TTC549 (cell line): Measurements from ENCODE around the gene DAPL1.

Experiments used
- FAIRE-seq: peaks from 2 replicates; lab custom pipeline; 2012; peaks lifted over from hg19 to GRCh38; lab: Jason Lieb, UNC

The DAPL1 gene, protein sequence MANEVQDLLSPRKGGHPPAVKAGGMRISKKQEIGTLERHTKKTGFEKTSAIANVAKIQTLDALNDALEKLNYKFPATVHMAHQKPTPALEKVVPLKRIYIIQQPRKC

DNA sequence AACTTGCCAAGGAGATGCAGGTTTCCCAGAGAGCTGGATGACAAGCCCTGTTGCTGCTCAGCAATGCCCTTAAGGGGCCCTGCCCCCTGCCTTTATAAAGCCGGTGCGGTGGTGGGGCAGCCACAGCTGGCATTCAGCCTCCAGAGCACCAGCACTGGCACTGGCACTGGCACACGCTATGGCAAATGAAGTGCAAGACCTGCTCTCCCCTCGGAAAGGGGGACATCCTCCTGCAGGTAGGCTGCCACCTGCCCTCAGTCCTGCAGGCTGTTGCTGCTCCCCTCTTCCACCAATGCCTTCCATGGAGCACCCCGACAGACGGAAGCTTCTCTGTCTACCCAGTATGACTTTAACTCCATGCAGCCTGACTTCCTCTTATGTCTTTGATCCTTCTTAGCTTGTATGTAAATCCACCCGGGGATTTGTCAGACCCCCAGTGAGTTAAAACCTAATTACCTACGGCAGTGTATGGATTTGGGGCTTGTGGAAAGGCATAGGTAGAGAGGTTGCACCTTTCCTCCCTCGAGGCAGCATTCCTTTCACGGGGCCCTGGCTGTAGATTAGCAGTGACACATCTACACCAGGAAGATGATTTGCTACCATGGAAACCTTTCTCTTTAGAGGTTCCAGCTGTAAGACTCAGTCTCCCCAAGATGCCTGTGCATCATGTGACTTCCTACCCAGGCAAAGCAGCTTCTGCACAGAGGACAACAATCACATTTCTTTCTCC, at the start of gene DAPL1:
DAPL1 (plus strand) TSS at position 123 of the 730 bp plus-strand sequence; CDS start at position 179, 56 bp downstream.
- FAIRE-seq, result no peak

DNA sequence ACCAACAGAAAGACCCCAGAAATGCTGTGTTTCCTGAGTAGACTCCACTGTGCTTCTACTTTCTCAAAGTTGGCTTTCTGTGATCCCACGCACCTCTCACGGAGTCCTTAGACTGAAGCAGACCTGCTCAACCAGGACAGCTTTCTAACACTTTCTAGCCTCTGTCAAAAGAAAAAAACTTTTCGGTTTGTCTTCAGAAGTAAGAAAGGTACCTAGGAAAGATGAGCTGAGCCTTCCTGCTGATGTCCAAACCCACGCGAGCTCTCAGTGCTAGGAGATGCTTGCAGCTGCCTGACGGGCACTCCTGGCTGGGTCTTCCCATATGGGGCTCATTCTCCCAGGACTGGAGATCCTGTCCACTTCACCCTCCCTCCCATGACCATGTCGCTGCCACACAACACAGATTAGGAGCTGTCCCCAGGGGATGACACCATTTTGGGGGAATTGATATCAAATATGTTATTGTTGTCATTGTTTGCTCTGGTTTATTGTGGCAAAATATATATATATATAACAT, 49.2 kb upstream of the DAPL1 start:
- no peak for FAIRE-seq

DNA sequence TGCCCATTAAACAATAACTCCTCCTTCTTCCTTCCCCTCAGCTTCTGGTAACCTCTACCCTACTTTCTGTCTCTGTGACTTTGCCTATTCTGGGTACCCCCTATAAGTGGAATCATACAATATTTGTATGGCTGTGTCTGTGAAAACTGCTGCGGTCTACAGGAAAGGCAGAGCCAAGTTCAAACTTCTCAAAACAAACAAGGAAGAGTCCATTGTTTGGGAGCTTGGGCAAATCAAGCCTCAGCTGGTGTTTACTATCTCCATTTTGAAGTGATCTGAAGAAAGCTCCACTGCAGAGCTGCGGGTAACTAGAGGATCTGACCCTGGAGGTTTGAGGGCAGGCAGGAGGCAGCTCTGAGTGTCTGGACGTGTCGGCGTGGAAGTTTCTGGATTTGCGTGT, 48.6 kb upstream of the DAPL1 start:
- FAIRE-seq, result no peak

DNA sequence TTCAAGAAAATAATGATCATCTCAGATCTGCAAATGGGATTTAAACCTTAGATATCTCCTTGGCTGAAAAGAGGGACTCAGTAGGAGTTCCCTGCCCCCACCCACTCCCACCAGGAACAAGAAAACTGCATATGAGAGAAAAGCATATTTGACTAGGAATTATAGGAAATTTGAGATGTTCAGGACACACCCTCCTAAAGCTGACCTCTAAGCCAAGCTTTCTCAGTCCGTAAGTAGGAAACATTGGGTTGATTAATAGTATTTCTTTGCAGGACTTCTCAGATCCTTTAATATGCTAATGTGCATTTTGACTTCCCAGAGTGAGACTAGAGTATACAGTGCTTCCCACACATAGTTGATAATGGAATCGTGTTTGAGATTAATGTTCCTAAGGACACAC, 47.8 kb upstream of the DAPL1 start:
- FAIRE-seq, result no peak

DNA sequence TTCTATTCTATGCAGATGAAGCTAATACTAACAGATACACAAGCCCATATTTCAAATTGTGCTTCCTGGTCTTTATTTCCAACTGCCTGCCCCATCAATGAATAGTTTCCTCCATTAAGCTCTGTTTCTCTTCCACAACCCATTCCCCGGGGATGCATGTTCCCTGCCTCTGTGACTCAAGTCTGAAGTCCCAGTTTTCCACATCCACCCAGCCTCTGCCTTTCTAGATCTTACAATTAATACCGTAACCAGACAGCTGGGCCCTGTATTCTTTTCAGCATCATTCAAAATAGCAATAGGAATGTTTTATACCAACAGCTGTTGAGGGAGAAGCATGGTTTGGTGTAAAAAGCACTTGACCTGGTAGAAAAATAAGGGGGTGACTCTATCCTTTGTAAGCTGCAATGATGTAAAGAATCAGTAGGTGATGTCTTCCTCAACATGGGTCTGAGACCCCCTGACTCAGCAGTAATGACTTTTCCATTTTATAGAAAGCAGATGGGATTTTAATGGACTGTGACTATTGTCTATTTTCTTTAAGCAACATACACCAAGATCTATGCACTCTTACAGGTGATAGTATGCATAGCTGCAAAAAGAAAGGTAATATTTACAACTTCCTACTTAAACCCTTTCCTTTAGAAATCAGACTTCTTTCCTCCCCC, 46.1 kb upstream of the DAPL1 start:
- FAIRE-seq, result no peak

DNA sequence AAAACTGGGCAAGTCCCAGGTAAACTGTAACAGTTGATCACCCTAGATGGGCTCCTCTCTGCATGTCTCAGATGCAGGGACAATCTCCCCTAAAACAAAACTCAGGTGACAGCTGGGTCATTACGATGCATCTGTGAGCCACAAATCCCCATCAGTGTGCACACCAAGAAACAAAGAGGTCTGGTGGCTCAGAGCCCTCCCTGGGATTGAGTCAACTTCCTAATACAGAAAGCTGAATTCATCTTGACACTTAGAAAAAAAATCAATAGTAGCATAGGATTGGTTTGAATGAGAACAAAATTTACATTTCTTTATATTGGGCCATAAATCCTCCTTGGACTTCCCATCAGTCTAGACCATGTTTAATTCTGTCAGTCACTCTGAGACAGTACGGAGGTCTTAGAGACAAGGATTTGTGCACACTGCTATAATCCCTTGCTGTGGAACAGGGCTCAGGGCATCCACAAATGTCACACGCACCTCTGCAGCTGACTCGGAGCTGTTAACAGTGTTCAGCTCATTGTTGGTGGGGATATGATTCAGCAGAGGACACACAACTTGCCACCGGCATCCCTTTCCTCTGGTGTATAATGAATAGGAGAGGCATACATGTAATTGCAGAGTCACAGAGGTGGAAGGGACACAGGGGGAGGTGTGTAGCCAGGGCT, 44.5 kb upstream of the DAPL1 start:
- no peak for FAIRE-seq

DNA sequence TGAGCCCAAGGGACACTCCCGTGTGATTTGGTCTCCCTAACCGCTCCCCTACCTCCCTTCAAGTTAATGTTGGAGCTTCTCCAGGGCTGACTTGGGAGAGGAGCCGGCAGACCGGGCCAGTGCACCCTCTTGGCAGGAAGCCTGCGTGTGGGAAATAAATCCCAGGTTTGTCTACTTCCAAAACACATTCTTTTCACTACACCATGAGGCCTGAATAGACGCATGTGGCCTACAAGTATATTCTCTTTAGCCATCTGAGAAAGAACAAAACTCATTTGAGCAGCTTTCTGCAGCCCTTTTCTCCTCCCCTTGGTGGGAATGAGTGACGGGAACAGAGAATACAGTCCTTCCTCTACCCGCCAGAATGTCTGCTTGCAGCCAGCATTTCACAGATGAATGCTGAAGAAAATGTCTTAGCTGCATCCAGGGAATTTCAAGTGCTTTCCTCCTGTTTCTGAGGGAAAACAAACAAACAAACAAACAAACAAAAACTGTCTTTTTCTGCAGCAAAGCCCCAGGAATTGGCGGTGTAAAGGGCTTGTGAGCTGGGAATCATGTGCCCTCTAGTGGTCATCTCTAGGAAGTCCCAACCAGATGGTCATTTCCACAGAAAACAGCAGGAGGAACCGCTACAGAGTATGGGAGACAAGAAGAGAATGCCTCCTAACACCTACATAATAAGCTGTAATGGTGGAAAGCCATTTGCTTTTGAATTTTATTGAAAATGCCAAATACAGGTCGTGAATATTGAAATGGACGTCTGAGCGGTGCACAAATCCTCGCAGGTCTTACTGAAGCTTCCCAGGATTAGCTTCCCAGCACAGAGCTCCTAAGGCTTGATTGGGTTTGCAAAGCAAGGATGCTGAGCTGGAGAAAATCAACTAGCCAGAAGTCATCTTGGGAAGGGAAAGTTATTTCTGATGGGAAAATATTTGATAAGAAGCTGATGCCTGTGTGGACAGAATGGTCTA, 41.2 kb upstream of the DAPL1 start:
- no peak for FAIRE-seq

DNA sequence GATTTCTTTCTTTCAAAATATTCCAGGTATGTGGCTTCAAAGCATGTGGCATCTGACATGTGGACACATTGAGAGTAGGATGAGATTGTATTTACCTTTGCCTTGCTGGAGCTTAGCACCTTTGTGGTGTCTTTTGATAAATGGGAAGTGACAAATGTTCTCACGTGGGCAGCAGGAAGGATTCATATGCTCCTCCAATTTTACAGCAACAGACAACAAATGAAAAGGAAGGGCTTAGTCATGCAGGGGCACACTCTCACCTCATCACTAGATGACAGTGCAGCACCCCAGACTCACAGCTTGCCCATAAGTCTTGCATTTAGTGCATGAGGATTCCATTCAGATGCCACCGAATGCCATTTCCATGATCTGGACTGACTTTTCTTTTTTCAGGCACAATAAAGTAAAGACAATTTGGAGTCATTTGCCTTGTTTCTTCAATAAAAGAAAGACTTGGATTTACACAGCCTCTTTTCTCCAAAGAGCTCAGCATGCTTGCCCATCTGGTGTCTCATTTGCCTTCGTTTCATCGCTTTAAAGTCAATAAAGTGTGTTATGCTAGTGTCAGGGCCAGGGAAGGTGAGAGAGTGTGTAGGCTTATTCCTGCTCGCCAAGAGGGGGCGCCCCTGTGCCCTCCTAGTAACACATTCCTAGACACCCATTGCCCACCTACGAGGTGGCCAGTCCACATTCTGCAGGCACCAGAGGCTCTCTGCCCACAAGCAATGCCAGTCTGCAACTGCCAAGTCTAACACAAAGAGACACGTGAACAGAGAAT, 39.6 kb upstream of the DAPL1 start:
- no peak for FAIRE-seq

DNA sequence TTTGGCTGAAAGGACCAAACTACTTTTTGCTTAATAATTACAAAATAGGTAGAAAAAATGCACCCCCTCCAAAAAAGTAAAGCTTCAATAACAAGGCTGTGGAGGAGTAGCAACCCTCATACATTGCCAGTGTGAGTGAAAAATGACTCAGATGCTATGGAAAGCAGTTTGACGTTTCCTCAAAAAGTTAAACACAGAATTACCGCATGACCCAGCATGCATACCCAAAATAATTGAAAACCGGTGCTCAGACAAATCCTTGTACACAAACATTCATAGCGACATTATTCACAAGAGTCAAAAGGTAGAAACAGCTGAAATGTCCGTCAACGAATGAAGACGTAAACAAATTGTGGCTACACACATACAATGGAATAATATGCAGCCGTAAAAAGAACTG, 38.8 kb upstream of the DAPL1 start:
- no peak for FAIRE-seq

DNA sequence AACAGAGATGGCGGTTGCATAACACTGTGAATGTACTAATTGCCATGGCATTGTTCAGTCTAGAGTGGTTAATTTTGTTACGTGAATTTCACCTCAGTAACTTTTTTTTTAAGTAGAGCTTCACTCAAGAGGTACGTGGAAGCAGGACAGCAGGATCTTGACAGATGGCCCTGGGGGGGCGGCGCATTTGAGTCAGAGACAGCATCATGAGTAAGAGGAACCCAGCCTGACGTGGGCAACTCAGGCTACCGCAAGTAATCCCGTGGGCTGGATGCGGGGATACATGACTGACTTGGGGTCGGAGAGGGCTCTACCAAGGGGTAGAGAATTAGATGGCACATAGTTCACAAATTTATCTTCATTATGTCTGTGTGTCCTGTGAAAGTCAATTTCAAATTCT, 38.1 kb upstream of the DAPL1 start:
- no peak for FAIRE-seq

DNA sequence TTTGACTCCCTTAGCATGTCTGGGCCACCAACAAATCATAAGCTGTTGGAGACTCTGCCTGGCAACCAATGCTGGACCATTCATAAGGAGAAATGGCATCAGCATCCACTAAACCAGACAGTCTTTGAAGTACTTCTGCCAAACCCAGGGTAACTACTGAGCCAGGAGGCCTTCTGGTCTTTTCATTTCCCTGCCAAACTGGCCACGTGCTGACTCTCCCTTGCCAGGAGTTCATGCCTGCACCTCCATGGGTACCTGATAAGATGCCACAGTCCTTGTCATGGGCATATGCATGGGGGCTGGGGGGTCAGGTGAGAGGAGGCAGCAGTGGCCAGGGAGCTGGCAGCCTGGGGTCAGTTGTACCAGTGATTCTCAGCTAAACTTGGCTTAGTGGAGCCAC, 34.2 kb upstream of the DAPL1 start:
- FAIRE-seq, result no peak

DNA sequence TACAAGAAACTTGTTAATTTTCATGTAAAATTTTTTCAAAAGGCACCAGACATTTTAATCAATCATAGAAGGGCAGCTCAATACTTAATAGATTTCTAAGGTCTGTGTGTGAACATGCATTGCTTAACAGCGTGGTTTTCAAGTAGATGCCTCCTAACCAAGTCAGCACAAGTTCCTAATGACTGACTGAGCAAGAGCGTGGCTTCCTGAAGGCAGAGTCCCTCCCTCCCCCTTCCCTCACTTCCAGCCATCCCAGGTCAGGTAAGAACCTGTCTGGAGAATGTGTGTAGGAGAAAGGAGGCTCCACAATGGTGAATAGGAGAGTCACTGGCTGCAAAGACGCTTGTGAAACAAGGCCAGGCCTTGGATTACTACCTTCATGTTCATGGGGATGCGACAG, 33.5 kb upstream of the DAPL1 start:
- FAIRE-seq, result no peak

DNA sequence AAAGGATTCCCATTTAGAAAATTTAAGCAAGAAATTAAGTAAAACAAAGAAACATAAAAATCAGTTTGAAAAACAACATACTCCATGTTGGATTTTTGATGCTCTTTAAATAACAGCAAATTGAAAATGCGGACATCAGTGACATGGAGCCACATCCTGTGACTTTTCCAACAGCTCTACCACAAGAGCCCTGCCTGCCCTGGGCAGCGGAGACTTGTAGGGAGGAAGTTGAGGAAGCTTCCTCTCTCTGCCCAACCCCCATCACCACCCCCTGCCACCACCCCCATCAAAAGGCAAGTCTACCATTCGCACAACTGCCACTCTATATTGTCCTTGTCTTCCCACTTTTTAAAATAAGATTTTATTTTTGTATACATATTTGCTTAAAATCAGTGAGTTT, 32.8 kb upstream of the DAPL1 start:
- no peak for FAIRE-seq

DNA sequence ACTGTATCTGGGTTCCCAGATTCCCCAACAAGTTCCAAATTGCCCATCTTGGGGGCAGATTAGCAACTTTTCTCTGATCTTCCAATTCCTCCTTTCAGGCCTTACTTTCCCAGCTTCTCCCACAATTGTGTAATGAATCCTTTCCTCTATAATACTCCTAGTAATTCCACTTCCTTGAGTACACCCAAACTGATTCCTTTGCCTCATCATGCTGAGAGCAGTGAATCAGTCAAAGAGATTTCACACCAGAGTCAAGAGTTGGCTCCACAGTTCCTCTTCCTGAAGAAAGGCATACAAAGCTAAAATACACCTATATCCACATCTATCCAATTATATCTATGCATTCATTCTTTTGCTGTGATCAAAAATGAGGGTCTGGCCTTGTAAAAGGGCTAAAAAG, 28.6 kb upstream of the DAPL1 start:
- FAIRE-seq, result no peak

DNA sequence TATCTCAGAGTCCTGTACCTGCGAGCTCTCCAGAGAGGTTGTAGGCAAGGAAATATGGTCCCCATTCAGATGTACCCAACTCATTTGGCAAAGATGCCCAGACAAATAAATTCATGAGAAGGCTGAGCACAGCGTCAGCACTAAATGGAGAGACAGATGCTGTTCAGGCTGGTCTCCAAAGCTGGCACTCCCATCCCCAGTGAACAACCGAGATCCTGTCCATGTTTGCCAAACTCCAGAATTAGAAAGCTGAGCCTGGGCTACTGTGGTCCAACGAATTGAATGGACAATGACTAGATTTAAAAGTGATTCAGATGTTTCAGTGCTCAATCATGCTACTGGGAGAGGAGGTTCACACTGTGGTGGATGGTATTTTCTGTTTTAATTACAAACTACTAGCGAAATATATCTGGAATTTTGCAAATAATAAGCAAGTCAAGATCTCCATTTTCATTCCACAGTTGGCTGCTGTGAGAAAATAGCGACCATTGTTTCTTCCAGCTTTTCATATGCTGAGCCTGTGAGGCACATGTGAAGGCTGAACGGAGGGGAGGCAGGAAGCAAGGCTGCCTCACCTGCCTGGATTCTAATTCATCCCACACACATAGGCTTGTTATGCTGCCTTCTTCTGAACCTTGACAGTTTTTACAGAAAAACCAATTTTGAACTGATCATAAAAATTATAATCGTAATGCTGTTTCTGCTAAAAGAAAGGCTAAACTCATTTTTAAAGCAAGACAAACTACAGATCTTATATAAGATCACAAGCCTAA, 22.6 kb upstream of the DAPL1 start:
- no peak for FAIRE-seq

DNA sequence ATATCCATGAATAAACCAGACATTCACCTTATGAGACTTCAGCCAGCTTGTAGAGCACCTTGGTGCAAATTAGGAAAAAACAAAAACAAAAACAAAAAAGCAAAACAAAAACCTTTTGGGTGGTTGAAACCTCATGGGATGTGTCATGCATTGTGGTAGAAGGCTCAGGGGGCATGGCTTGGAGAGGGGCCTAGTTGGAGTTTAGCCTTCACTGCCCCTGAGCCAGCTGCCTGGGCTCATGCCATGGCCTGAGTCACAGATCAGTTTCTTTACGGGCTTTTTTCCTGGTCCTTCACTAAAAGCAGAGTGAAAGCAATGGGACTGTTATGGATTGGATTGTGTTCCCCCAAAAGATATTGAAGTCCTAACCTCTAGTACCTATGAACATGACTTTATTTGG, 22.0 kb upstream of the DAPL1 start:
- no peak for FAIRE-seq

DNA sequence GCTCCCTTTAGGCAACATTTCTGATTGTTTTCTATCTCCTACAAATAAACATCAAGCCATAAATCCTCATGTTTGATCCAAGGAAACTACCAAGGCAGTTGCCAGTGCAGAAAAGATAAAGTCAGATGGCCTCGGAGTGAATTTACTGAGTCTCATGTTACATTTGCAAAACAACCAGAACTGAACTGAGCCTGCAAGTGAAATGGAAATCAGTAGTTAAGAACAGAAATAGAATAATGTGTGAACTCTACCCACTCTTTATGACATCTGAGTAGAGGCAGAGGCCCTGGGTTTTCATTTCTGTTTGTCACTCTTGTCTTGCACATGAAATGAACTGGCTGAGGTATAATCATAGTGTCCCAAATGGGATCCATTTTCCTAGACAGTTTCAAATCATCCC, 20.4 kb upstream of the DAPL1 start:
- no peak for FAIRE-seq

DNA sequence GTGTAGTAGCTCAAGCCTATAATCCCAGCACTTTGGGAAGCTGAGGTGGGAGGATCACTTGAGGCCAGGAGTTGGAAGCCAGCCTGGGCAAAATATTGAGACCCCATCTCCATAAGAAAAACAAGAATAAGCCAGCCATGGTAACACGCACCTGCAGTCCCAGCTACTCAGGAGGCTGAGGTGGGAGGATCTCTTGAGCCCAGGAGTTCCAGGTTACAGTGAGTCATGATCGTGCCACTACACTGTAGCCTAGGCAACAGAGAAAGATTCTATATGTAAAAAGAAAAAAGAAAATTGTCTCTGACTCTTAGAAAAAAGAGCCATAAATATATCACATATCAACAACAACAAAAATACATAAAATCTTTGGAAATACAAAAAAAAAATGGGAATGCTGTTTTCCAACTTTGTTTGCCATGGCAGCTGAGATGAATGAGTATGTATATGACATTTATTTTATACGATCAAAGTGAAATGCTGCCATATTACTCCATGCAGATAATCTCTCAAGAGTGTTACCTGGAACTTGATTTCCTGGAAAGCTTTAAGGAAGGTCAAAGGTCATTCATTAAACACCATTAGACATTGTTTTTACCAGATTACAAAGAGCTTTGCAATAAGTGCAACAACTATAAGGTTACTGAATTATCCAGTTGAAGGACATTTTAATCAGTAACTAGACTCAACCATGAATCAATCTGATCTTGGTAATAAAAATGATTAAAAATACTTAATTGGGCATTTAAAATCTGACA, 19.7 kb upstream of the DAPL1 start:
- no peak for FAIRE-seq

DNA sequence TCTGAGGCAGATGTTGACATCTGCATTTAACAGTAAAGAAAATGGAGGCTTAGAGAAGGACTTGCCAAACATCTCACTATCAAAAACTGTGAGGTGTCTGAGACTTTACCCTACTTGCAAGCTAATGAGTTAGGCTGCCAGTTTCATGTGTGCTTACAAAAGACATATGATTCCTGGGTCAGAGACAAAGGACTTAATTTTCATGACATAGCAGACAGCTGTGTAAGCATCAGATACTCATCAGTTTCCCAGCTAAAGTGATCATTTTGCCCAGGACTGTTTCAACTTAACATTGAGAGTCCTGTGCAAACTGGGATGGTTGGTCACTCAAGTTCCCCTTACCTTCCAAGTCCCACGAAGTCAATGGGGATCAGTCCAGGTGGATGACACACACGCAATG, 18.9 kb upstream of the DAPL1 start:
- FAIRE-seq, result no peak

DNA sequence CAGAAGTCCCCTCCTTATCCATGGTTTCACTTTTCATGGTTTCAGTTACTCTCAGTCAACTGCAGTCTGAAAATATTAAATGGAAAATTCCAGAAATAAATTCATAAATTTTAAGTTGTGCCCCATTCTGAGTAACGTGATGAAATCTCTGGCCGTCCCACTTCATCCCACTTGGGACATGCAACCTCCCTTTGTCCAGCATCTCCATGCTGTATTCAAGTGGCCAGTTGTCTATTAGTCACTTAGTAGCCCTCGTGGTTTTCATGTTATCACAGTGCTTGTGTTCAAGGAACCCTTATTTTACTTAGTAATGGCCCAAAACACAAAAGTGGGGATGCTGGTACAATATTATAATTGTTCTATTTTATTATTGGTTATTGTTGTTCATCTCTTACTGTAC, 18.0 kb upstream of the DAPL1 start:
- FAIRE-seq, result no peak
